Vagina (tissue), 2 donors: ENCODE measurements around the gene GPR161.

Experiments used
- POLR2AphosphoS5 ChIP-seq, 2 donors: sonication (generic); formaldehyde crosslinking; IDR thresholded peaks; one replicate each; pipeline ENCODE4 v1.9.0; 2017; ENCODE audit warnings: antibody characterized with exemption in 2 of 2, mild to moderate bottlenecking in 2 of 2, low read depth in 1 of 2; ENCODE audit not compliant: insufficient read depth in 1 of 2
- TF ChIP-seq, protein P1 (sequence below), 3 experiments: fragments of 450-650 bp in 2 of 3; fragments of 200-600 bp in 1 of 3; sonication (generic) in 1 of 3; IDR thresholded peaks; one replicate each; pipeline ENCODE4 v1.5.1; 2017 to 2019; ENCODE audit warnings: antibody characterized with exemption in 3 of 3, mild to moderate bottlenecking in 2 of 3, moderate library complexity in 2 of 3

DNA sequence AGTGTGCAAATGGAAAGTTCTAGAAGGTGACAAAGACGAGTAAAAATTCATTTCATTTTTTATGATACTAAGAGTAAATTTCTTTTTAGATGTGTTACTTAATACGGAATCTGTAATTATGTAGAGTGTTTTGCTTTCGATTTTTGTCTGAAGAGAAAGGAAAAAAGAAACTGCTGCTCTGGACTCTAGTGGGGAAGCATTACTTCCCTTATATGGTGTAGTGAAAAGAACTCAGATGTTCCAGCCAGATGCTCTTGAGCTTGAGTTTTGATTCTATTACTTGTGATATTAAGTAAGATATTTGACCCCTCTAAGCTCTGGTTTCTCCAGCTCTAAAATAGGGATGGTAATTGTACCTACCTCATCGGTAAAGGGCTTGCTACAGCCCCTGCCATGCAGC is 12.2 kb upstream of the GPR161 start:
- TF ChIP-seq POLR2AphosphoS5 (IDR thresholded peaks at IDR 0.05; ENCODE audit: insufficient read depth in 1 of 2, low read depth in 1 of 2): no peak
- TF ChIP-seq, protein P1, sequence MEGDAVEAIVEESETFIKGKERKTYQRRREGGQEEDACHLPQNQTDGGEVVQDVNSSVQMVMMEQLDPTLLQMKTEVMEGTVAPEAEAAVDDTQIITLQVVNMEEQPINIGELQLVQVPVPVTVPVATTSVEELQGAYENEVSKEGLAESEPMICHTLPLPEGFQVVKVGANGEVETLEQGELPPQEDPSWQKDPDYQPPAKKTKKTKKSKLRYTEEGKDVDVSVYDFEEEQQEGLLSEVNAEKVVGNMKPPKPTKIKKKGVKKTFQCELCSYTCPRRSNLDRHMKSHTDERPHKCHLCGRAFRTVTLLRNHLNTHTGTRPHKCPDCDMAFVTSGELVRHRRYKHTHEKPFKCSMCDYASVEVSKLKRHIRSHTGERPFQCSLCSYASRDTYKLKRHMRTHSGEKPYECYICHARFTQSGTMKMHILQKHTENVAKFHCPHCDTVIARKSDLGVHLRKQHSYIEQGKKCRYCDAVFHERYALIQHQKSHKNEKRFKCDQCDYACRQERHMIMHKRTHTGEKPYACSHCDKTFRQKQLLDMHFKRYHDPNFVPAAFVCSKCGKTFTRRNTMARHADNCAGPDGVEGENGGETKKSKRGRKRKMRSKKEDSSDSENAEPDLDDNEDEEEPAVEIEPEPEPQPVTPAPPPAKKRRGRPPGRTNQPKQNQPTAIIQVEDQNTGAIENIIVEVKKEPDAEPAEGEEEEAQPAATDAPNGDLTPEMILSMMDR (IDR thresholded peaks at IDR 0.05): no peak
